SK-N-SH (cell line): ENCODE results near the gene COL15A1. TPM values are rescaled to one million over a fixed set of nuclear protein-coding genes. Genes with fewer than 3 reads are reported as not detected.

Experiments used
- CTCF ChIA-PET: fragments of 300-600, 350-600 bp; formaldehyde crosslinking; extraction: SDS; loops from one replicate; lab custom pipeline; 2021; lab: Yijun Ruan, JAX
- POLR2A ChIA-PET: fragments of 350-600 bp; sonication (Branson Sonifier 250); formaldehyde crosslinking; extraction: SDS; loops from one replicate; lab custom pipeline; 2020; ENCODE audit warnings: antibody characterized with exemption, inconsistent platforms; lab: Yijun Ruan, JAX
- DNase-seq: peaks from one replicate; pipeline ENCODE4 v3.0.0; 2012
- H2AFZ ChIP-seq: fragments of 200-600 bp; sonication (generic); 2 replicates; pipeline ENCODE4 v1.8.1; 2016; ENCODE audit warnings: antibody characterized with exemption, mild to moderate bottlenecking, low read depth
- H3F3A ChIP-seq: fragments of 200-600 bp; sonication (generic); replicated peaks from 2 replicates; pipeline ENCODE3; 2016; ENCODE audit warnings: antibody characterized with exemption, mild to moderate bottlenecking; ENCODE audit not compliant: insufficient read depth
- H3K27ac ChIP-seq, 2 experiments: fragments of 200-500 bp in 1 of 2; fragments of 200-600 bp in 1 of 2; sonication (Bioruptor generic) in 1 of 2; sonication (generic), shearing (Covaris generic) in 1 of 2; 2 replicates each; pipeline versions ENCODE4 v1.5.1 to v1.6.1; 2014 to 2016; ENCODE audit warnings: low read depth in 2 of 2, inconsistent platforms in 1 of 2, low read length in 1 of 2, mild to moderate bottlenecking in 1 of 2, mixed read lengths in 1 of 2
- H3K27me3 ChIP-seq: fragments of 200-600 bp; sonication (generic), shearing (Covaris generic); 2 replicates; pipeline ENCODE4 v1.6.1; 2016; ENCODE audit warnings: mixed run types; ENCODE audit not compliant: insufficient read depth
- H3K36me3 ChIP-seq, 2 experiments: fragments of 200-500 bp in 1 of 2; fragments of 200-600 bp in 1 of 2; sonication (Bioruptor generic) in 1 of 2; sonication (generic) in 1 of 2; replicated peaks in 1 of 2; 2 replicates each; pipeline versions ENCODE3 to v1.5.1; 2014 to 2016; ENCODE audit warnings: low read length in 1 of 2, mild to moderate bottlenecking in 1 of 2; ENCODE audit not compliant: insufficient read depth in 2 of 2, control insufficient read depth in 1 of 2
- H3K4me1 ChIP-seq, 2 experiments: fragments of 200-500 bp in 1 of 2; fragments of 200-600 bp in 1 of 2; sonication (Bioruptor generic) in 1 of 2; sonication (generic), shearing (Covaris generic) in 1 of 2; 2 replicates each; pipeline versions ENCODE4 v1.5.1 to v1.6.1; 2014 to 2016; ENCODE audit warnings: low read depth in 1 of 2, low read length in 1 of 2, mixed run types in 1 of 2; ENCODE audit not compliant: insufficient read depth in 2 of 2, control insufficient read depth in 1 of 2
- H3K4me2 ChIP-seq: fragments of 200-600 bp; sonication (generic), shearing (Covaris generic); 2 replicates; pipeline ENCODE4 v1.6.1; 2017; ENCODE audit warnings: mixed run types
- H3K4me3 ChIP-seq, 2 experiments: fragments of 200-500 bp in 1 of 2; fragments of 200-600 bp in 1 of 2; sonication (Bioruptor generic) in 1 of 2; sonication (generic), shearing (Covaris generic) in 1 of 2; 2 replicates each; pipeline versions ENCODE4 v1.5.1 to v1.8.1; 2014 to 2016; ENCODE audit warnings: low read depth in 2 of 2, inconsistent platforms in 1 of 2, low read length in 1 of 2, mild to moderate bottlenecking in 1 of 2, mixed read lengths in 1 of 2, moderate library complexity in 1 of 2
- H3K79me2 ChIP-seq: fragments of 200-600 bp; sonication (generic); 2 replicates; pipeline ENCODE4 v1.8.1; 2017; ENCODE audit warnings: mild to moderate bottlenecking; ENCODE audit not compliant: insufficient read depth
- H3K9ac ChIP-seq: fragments of 200-600 bp; sonication (generic); 2 replicates; pipeline ENCODE4 v1.6.1; 2017; ENCODE audit warnings: mixed run types
- H3K9me2 ChIP-seq: fragments of 200-600 bp; sonication (generic); 2 replicates; pipeline ENCODE4 v1.6.1; 2017; ENCODE audit warnings: mixed run types
- H3K9me3 ChIP-seq: fragments of 200-600 bp; sonication (generic); 2 replicates; pipeline ENCODE4 v1.6.1; 2017; ENCODE audit warnings: mixed run types, mild to moderate bottlenecking, moderate library complexity
- H4K20me1 ChIP-seq: fragments of 200-600 bp; sonication (generic); 2 replicates; pipeline ENCODE4 v1.6.1; 2017; ENCODE audit warnings: mild to moderate bottlenecking, mixed run types; ENCODE audit not compliant: insufficient read depth
- ELF1 ChIP-seq: IDR thresholded peaks from 2 replicates; pipeline ENCODE4 v1.4.0; 2012
- FOXJ3 ChIP-seq: sonication (generic); formaldehyde crosslinking; IDR thresholded peaks from 2 replicates; pipeline ENCODE4 v1.5.1; 2020; ENCODE audit warnings: mild to moderate bottlenecking, missing genetic modification reagents
- FOXM1 ChIP-seq: IDR thresholded peaks from 2 replicates; pipeline ENCODE4 v1.4.0; 2012; ENCODE audit warnings: low read depth, mild to moderate bottlenecking
- GABPA ChIP-seq: IDR thresholded peaks from 2 replicates; pipeline ENCODE4 v1.4.0; 2012; ENCODE audit warnings: low read depth, mild to moderate bottlenecking
- MEF2A ChIP-seq: IDR thresholded peaks from 2 replicates; pipeline ENCODE4 v1.4.0; 2012; ENCODE audit warnings: low read depth, borderline replicate concordance
- MXI1 ChIP-seq: IDR thresholded peaks from 2 replicates; pipeline ENCODE4 v1.6.1; 2012; ENCODE audit warnings: mild to moderate bottlenecking, low read depth, low read length, improper control_type of control experiment
- NFIC ChIP-seq: IDR thresholded peaks from 2 replicates; pipeline ENCODE4 v1.4.0; 2012; ENCODE audit warnings: borderline replicate concordance
- NRF1 ChIP-seq: IDR thresholded peaks from 2 replicates; pipeline ENCODE4 v1.6.1; 2012; ENCODE audit warnings: low read depth, mild to moderate bottlenecking, low read length
- RAD21 ChIP-seq: IDR thresholded peaks from 2 replicates; pipeline ENCODE4 v1.6.1; 2012; ENCODE audit warnings: mild to moderate bottlenecking, low read length
- RCOR1 ChIP-seq: fragments of 150-350 bp; IDR thresholded peaks from 2 replicates; pipeline ENCODE4 v1.6.1; 2017; ENCODE audit warnings: antibody characterized with exemption, low read length
- RFX5 ChIP-seq: IDR thresholded peaks from 2 replicates; pipeline ENCODE4 v1.6.1; 2012; ENCODE audit warnings: mild to moderate bottlenecking, improper control_type of control experiment, low read length
- RXRA ChIP-seq: IDR thresholded peaks from 2 replicates; pipeline ENCODE4 v1.4.0; 2012; ENCODE audit warnings: low read depth, mild to moderate bottlenecking, borderline replicate concordance
- SIN3A ChIP-seq: IDR thresholded peaks from 2 replicates; pipeline ENCODE4 v1.6.1; 2012; ENCODE audit warnings: low read depth, mild to moderate bottlenecking, low read length, moderate library complexity, borderline replicate concordance
- SMC3 ChIP-seq: IDR thresholded peaks from 2 replicates; pipeline ENCODE4 v1.6.1; 2012; ENCODE audit warnings: low read depth, low read length, improper control_type of control experiment
- TAF1 ChIP-seq: IDR thresholded peaks from 2 replicates; pipeline ENCODE4 v1.6.1; 2012; ENCODE audit warnings: low read depth, mild to moderate bottlenecking, low read length, moderate library complexity, borderline replicate concordance
- YY1 ChIP-seq: IDR thresholded peaks from 2 replicates; pipeline ENCODE4 v1.4.0; 2012; ENCODE audit warnings: low read depth, mild to moderate bottlenecking
- WGBS: methylation state at CpG from one replicate; pipeline ENCODE4 v1.1.6; 2017; ENCODE audit warnings: low lambda C conversion rate; 5-methylcytosine and 5-hydroxymethylcytosine counted together
- polyA plus RNA-seq, 3 experiments: library from polyadenylated mRNA; depleted of rRNA; stranded (reverse); fragments of >200 nt; gene quantifications; 2 replicates each; pipeline ENCODE4 v1.2.3, GENCODE V29; 2012
- TF ChIP-seq, protein P1 (sequence below): fragments of 150-350 bp; IDR thresholded peaks from 2 replicates; pipeline ENCODE4 v1.6.1; 2017; ENCODE audit warnings: antibody characterized with exemption, low read length, low read depth, borderline replicate concordance
- TF ChIP-seq, protein P2 (sequence below): IDR thresholded peaks from 2 replicates; pipeline ENCODE4 v1.4.0; 2012; ENCODE audit warnings: low read depth
- TF ChIP-seq, protein P3 (sequence below): IDR thresholded peaks from 2 replicates; pipeline ENCODE4; 2012

The COL15A1 gene
- polyA plus RNA-seq, 1 of the 3 experiments (the other 2 are of a cell fraction) = 0.84 TPM

DNA sequence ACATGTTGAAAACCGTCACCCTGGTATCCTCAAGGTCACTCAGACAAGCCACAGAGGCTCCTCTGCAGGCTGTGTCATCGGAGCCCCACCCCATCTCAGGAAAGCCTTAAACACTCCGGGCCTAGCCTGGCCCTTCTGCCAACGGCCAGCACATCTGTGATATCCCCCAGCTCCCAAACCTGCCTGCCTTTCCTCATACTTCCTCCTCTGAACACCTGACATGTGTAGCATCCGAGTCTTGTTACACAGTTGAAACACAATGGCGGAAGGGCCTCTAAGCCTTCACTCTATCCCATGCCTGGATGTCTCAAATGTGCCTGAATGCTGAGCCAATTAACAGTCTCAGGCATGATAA, 128.3 kb downstream of the COL15A1 start:
- ChIA-PET POLR2A (no interaction called here), CTCF (interaction anchor here (1.4 kb wide), 1 partner anchor 69 kb away, joined by 3 read pairs; no protein-coding TSS in a partner anchor)
- Histone ChIP-seq H3K4me3 (no peak overlapping the region), H3K79me2 (no peaks in the 10 kb centered on the region), H3K9ac (no peak overlapping the region), H2AFZ (no peak overlapping the region), H4K20me1 (no peaks in the 10 kb centered on the region), H3F3A (peaks cover 9% of the 10 kb centered on the region)
- TF ChIP-seq RCOR1 = no peak
- no peak for TF ChIP-seq NRF1
- TF ChIP-seq, protein P1, sequence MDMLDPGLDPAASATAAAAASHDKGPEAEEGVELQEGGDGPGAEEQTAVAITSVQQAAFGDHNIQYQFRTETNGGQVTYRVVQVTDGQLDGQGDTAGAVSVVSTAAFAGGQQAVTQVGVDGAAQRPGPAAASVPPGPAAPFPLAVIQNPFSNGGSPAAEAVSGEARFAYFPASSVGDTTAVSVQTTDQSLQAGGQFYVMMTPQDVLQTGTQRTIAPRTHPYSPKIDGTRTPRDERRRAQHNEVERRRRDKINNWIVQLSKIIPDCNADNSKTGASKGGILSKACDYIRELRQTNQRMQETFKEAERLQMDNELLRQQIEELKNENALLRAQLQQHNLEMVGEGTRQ = no peak
- no peak for TF ChIP-seq RAD21
- no peak for TF ChIP-seq GABPA
- TF ChIP-seq SIN3A = no peak
- TF ChIP-seq MXI1 = no peak
- no peak for TF ChIP-seq YY1
- no peak for TF ChIP-seq FOXJ3
- TF ChIP-seq SMC3 = no peak
- no peak for TF ChIP-seq TAF1
- TF ChIP-seq, all 33 proteins: peak for 0
- Histone ChIP-seq H3K36me3 (no peaks in the 10 kb centered on the region), H3K4me1 (peaks cover 0 to 32% of the 10 kb centered on the region in 2 experiments; a peak in 1 of 4 replicates), H3K27ac (no peak overlapping the region), H3K4me2 (no peak overlapping the region), H3K9me3 (no peaks in the 10 kb centered on the region), H3K9me2 (no peaks in the 10 kb centered on the region), H3K27me3 (no peaks in the 10 kb centered on the region)
- DNase-seq = no peak
- WGBS = 66% methylated on average over 6 of the region's 6 CpGs

DNA sequence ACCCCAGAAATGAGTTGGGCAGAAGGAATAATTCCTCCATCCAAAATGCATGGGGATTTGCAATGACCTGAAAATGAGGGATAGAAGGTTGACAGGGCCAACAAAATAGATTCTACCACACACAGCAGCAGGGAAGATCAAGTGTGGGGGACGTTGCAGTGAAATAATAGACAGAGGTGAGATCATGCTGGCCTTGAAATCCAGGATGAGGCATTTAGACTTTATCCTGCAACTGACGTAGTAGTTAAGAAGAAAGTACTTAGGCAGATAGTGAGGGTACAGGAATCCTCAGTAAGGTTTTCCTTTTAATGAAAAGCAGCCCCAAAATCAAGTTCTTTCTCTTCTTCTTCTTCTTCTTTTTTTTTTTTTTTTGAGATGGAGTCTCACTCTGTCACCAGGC, 129.6 kb downstream of the COL15A1 start:
- no peak for DNase-seq
- POLR2A ChIA-PET = no interaction called here
- 49% methylated on average over 2 of the region's 2 CpGs for WGBS

More for the DNA sequence above, 129.6 kb downstream of the COL15A1 start:
- Histone ChIP-seq H3K36me3 (no peaks in the 10 kb centered on the region), H3K4me2 (no peak overlapping the region), H3K27me3 (no peaks in the 10 kb centered on the region), H3K79me2 (no peaks in the 10 kb centered on the region), H3F3A (peaks cover 9% of the 10 kb centered on the region), H2AFZ (no peak overlapping the region), H3K4me3 (no peak overlapping the region), H4K20me1 (no peaks in the 10 kb centered on the region), H3K9me3 (no peaks in the 10 kb centered on the region), H3K9me2 (no peaks in the 10 kb centered on the region), H3K9ac (no peak overlapping the region), H3K27ac (no peak overlapping the region), H3K4me1 (peaks cover 0 to 32% of the 10 kb centered on the region in 2 experiments; a peak in 1 of 4 replicates)
- no peak for TF ChIP-seq FOXM1
- no peak for TF ChIP-seq RXRA
- no peak for TF ChIP-seq MEF2A
- no peak for TF ChIP-seq TAF1
- no peak for TF ChIP-seq RFX5
- TF ChIP-seq SIN3A = no peak
- TF ChIP-seq NFIC = no peak
- TF ChIP-seq RCOR1 = no peak
- TF ChIP-seq, protein P2, sequence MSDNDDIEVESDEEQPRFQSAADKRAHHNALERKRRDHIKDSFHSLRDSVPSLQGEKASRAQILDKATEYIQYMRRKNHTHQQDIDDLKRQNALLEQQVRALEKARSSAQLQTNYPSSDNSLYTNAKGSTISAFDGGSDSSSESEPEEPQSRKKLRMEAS = no peak
- TF ChIP-seq, protein P3, sequence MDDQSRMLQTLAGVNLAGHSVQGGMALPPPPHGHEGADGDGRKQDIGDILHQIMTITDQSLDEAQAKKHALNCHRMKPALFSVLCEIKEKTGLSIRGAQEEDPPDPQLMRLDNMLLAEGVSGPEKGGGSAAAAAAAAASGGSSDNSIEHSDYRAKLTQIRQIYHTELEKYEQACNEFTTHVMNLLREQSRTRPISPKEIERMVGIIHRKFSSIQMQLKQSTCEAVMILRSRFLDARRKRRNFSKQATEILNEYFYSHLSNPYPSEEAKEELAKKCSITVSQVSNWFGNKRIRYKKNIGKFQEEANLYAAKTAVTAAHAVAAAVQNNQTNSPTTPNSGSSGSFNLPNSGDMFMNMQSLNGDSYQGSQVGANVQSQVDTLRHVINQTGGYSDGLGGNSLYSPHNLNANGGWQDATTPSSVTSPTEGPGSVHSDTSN = no peak
- no peak for TF ChIP-seq ELF1
- CTCF ChIA-PET = no interaction called here
